Measurements from ENCODE around the gene TMEM132C.

DNA sequence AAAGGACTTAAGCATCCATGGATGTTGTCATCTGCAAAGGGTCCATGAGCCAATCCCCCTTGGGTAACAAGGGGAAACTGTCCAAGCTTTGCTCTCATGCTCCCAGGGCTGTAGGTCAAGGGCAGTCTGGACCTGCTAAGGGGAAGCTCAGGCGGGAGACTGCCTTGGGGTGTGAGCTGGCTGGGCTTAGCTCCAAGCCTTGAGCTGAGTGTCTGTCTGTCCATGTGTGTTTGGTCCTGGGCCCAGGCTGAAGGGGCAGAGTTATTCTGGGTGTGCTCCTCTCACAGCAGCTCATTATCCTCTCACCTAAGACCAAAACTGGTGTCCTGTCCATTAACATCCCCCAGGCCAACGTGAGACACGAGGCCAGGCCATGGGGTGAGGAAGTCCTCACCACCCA, 282.0 kb downstream of the TMEM132C start:
- TF ChIP-seq POLR2AphosphoS5 (IDR thresholded peaks at IDR 0.05) (no peak), POLR2A (IDR thresholded peaks at IDR 0.05) (no peak)
- TF ChIP-seq, protein P1, sequence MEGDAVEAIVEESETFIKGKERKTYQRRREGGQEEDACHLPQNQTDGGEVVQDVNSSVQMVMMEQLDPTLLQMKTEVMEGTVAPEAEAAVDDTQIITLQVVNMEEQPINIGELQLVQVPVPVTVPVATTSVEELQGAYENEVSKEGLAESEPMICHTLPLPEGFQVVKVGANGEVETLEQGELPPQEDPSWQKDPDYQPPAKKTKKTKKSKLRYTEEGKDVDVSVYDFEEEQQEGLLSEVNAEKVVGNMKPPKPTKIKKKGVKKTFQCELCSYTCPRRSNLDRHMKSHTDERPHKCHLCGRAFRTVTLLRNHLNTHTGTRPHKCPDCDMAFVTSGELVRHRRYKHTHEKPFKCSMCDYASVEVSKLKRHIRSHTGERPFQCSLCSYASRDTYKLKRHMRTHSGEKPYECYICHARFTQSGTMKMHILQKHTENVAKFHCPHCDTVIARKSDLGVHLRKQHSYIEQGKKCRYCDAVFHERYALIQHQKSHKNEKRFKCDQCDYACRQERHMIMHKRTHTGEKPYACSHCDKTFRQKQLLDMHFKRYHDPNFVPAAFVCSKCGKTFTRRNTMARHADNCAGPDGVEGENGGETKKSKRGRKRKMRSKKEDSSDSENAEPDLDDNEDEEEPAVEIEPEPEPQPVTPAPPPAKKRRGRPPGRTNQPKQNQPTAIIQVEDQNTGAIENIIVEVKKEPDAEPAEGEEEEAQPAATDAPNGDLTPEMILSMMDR (IDR thresholded peaks at IDR 0.05), result no peak
